Measurements from ENCODE around the gene ASAP3.

- TF ChIP-seq ZNF8 (CRISPR knock-in tag; IDR thresholded peaks at IDR 0.05) (no peak), ZFP30 (CRISPR knock-in tag; IDR thresholded peaks at IDR 0.05) (no peak), RARB (CRISPR knock-in tag; IDR thresholded peaks at IDR 0.05) (no peak), ZFP3 (CRISPR knock-in tag; IDR thresholded peaks at IDR 0.05) (no peak)
- TF ChIP-seq, protein P1, sequence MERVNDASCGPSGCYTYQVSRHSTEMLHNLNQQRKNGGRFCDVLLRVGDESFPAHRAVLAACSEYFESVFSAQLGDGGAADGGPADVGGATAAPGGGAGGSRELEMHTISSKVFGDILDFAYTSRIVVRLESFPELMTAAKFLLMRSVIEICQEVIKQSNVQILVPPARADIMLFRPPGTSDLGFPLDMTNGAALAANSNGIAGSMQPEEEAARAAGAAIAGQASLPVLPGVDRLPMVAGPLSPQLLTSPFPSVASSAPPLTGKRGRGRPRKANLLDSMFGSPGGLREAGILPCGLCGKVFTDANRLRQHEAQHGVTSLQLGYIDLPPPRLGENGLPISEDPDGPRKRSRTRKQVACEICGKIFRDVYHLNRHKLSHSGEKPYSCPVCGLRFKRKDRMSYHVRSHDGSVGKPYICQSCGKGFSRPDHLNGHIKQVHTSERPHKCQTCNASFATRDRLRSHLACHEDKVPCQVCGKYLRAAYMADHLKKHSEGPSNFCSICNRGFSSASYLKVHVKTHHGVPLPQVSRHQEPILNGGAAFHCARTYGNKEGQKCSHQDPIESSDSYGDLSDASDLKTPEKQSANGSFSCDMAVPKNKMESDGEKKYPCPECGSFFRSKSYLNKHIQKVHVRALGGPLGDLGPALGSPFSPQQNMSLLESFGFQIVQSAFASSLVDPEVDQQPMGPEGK (CRISPR knock-in tag; IDR thresholded peaks at IDR 0.05; ENCODE audit: borderline replicate concordance): no peak
Measured at GRCh38 chr1:23509896-23510295, 25.9 kb upstream of the ASAP3 start.
